Sigmoid colon (tissue), 4 donors: Measurements from ENCODE around the gene STAB1.
A peak's percentile ranks its signal among the peaks of the same experiment; 100 is the strongest.

Experiments
- EP300 ChIP-seq, 4 donors: sonication (generic); formaldehyde crosslinking; IDR thresholded peaks; one replicate each; pipeline ENCODE4 v1.6.1; 2017; ENCODE audit warnings: antibody characterized with exemption in 4 of 4
- POLR2A ChIP-seq, 2 donors: fragments of 450-650 bp; IDR thresholded peaks; one replicate each; pipeline ENCODE4 v1.6.1; 2016; ENCODE audit warnings: antibody characterized with exemption in 2 of 2, mild to moderate bottlenecking in 2 of 2, moderate library complexity in 2 of 2
- POLR2AphosphoS5 ChIP-seq, 4 donors: sonication (generic); formaldehyde crosslinking; IDR thresholded peaks; one replicate each; pipeline ENCODE4 v1.6.1; 2017; ENCODE audit warnings: antibody characterized with exemption in 4 of 4
- TF ChIP-seq, protein P1 (sequence below), 4 experiments: fragments of 450-650 bp in 3 of 4; fragments of 200-600 bp in 1 of 4; IDR thresholded peaks; one replicate each; pipeline ENCODE4 v1.5.1; 2016 to 2019; ENCODE audit warnings: antibody characterized with exemption in 4 of 4, mild to moderate bottlenecking in 3 of 4, moderate library complexity in 2 of 4

DNA sequence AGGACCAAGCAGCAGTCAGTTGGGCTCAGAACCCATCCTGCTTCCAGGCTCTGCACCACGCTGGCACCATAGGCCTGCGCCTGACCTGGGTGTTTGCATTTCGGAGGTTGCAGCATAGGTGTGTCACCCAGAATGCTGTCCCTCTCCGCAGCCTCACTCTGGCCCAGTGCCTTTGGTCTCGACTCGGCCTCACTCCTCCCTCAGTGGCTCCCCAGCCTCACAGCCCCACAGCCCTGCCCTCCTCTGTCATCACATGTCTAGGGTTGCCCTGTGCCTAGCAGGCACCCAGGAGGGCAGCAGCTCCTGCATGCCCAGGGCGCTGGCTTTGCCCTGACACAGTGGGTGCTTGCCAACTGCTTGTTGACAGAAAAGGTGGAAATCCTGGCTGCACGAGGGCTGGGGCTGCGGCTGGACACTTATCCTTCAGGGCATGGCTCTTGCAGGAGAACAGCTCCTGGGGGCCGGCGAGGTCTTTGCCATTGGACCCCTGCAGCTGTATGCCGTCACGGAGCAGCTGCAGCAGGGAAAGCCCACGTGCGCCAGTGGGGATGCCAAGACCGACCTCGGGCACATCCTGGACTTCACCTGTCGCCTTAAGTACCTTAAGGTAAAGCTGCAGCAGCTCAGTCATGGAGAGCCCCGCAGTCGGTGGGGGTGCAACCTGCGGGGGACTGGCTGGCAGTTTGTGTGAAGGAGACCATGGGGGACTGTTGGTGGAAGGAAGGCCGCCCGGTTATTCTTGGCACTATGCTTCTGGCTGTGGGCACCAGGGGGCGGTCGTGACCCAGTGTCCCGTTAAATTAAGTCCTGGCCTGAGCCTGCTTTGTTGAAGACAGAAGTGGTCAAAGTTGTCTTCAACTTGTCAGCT lies 23.5 kb upstream of the STAB1 start:
- TF ChIP-seq POLR2A (IDR thresholded peaks at IDR 0.05) (no peak), EP300 (IDR thresholded peaks at IDR 0.05) (no peak), POLR2AphosphoS5 (IDR thresholded peaks at IDR 0.05) (no peak)
- TF ChIP-seq, protein P1, sequence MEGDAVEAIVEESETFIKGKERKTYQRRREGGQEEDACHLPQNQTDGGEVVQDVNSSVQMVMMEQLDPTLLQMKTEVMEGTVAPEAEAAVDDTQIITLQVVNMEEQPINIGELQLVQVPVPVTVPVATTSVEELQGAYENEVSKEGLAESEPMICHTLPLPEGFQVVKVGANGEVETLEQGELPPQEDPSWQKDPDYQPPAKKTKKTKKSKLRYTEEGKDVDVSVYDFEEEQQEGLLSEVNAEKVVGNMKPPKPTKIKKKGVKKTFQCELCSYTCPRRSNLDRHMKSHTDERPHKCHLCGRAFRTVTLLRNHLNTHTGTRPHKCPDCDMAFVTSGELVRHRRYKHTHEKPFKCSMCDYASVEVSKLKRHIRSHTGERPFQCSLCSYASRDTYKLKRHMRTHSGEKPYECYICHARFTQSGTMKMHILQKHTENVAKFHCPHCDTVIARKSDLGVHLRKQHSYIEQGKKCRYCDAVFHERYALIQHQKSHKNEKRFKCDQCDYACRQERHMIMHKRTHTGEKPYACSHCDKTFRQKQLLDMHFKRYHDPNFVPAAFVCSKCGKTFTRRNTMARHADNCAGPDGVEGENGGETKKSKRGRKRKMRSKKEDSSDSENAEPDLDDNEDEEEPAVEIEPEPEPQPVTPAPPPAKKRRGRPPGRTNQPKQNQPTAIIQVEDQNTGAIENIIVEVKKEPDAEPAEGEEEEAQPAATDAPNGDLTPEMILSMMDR (IDR thresholded peaks at IDR 0.05), result peak in 3 of 4 experiments; percentile 31 to 61 (median 43)
